Upper lobe of right lung (tissue), 1 donor: ENCODE data around the gene PLEKHA7. TPM values are rescaled to one million over a fixed set of nuclear protein-coding genes. Genes with fewer than 3 reads are reported as not detected.

Experiments
- ATAC-seq: fragments of 200-7000 bp; cut with Tn5 transposase; one replicate; pipeline ENCODE4 v1.9.1; 2020; ENCODE audit warnings: mild to moderate bottlenecking, moderate library complexity
- DNase-seq: peaks from one replicate; pipeline ENCODE4 v3.0.0-alpha.2; 2020
- H3K27ac ChIP-seq: fragments of 200-600 bp; one replicate; pipeline ENCODE4 v1.8.0; 2022
- H3K27me3 ChIP-seq: fragments of 200-600 bp; one replicate; pipeline ENCODE4 v1.8.0; 2022; ENCODE audit warnings: mild to moderate bottlenecking
- H3K36me3 ChIP-seq: fragments of 200-600 bp; one replicate; pipeline ENCODE4 v1.8.0; 2022
- H3K4me1 ChIP-seq: fragments of 200-600 bp; one replicate; pipeline ENCODE4 v1.8.0; 2022
- H3K4me3 ChIP-seq: fragments of 200-600 bp; one replicate; pipeline ENCODE4 v1.8.0; 2022; ENCODE audit warnings: mild to moderate bottlenecking
- H3K9me3 ChIP-seq: fragments of 200-600 bp; one replicate; pipeline ENCODE4 v1.8.0; 2022
- intact Hi-C: fragments of 100-400 bp; cut with DNase I; formaldehyde crosslinking; loops from one replicate; pipeline ENCODE4 v1.11.0; 2022
- total RNA-seq: library from RNA; stranded (reverse); fragmentation: NEBNext Ultra II Directional; extraction: Animal tissue kit (Norgen Biotek cat#: 25700); gene quantifications from one replicate; pipeline ENCODE4 v1.2.1, GENCODE V29; 2021
- TF ChIP-seq, protein P1 (sequence below): fragments of 200-600 bp; IDR thresholded peaks from one replicate; pipeline ENCODE4 v1.8.0; 2022; ENCODE audit warnings: antibody characterized with exemption
- donor health status: DM: no; HTN: yes; CAD: no; lungs with severe emphysema.

PLEKHA7 gene
- total RNA-seq, 1 donor from 2014 or later = 43.6 TPM

GRCh38 chr11:16833026-16833425 lies 181.2 kb downstream of the PLEKHA7 start:
- ATAC-seq (no peak), DNase-seq (no peak)
- Histone ChIP-seq H3K9me3 (no peaks in the 10 kb centered on the region), H3K36me3 (no peaks in the 10 kb centered on the region), H3K27ac (no peak overlapping the region), H3K27me3 (no peaks in the 10 kb centered on the region), H3K4me3 (no peak overlapping the region), H3K4me1 (no peaks in the 10 kb centered on the region)
- intact Hi-C loops = no loop called here
- TF ChIP-seq, protein P1, sequence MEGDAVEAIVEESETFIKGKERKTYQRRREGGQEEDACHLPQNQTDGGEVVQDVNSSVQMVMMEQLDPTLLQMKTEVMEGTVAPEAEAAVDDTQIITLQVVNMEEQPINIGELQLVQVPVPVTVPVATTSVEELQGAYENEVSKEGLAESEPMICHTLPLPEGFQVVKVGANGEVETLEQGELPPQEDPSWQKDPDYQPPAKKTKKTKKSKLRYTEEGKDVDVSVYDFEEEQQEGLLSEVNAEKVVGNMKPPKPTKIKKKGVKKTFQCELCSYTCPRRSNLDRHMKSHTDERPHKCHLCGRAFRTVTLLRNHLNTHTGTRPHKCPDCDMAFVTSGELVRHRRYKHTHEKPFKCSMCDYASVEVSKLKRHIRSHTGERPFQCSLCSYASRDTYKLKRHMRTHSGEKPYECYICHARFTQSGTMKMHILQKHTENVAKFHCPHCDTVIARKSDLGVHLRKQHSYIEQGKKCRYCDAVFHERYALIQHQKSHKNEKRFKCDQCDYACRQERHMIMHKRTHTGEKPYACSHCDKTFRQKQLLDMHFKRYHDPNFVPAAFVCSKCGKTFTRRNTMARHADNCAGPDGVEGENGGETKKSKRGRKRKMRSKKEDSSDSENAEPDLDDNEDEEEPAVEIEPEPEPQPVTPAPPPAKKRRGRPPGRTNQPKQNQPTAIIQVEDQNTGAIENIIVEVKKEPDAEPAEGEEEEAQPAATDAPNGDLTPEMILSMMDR = no peak

DNA sequence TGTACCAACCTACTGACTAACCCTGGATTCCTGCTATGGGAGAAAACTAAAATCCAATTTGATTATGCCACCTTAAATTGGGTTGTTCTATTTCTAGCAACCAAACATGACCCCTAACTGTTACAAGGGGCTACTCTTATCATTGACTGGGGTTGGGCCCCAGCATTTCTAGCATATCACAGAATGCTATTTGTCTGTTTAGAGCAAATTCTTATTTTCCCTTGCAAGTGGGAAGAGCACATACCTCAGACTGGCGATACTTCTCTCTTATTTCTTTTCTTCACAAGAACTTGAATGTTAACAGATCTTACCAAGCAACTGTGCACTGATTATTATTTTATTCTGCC lies 182.0 kb downstream of the PLEKHA7 start:
- H3K36me3 ChIP-seq = no peaks in the 10 kb centered on the region
- ATAC-seq = no peak

GRCh38 chr11:16831316-16832192 lies 182.7 kb downstream of the PLEKHA7 start:
- H3K4me1 ChIP-seq = no peaks in the 10 kb centered on the region
- no peaks in the 10 kb centered on the region for H3K27me3 ChIP-seq
- ATAC-seq = peak; percentile 34
- no peak for DNase-seq
- no peaks in the 10 kb centered on the region for H3K36me3 ChIP-seq
- TF ChIP-seq, protein P1 = no peak
- intact Hi-C loops = no loop called here
- no peak overlapping the region for H3K4me3 ChIP-seq
- H3K9me3 ChIP-seq = no peaks in the 10 kb centered on the region
- H3K27ac ChIP-seq = no peak overlapping the region

More for the DNA sequence above, 182.0 kb downstream of the PLEKHA7 start:
- no peak overlapping the region for H3K27ac ChIP-seq
- intact Hi-C loops = no loop called here
- no peak for DNase-seq
- H3K27me3 ChIP-seq = no peaks in the 10 kb centered on the region
- H3K4me3 ChIP-seq = no peak overlapping the region
- no peaks in the 10 kb centered on the region for H3K9me3 ChIP-seq
- TF ChIP-seq, protein P1 = no peak
- no peaks in the 10 kb centered on the region for H3K4me1 ChIP-seq

DNA sequence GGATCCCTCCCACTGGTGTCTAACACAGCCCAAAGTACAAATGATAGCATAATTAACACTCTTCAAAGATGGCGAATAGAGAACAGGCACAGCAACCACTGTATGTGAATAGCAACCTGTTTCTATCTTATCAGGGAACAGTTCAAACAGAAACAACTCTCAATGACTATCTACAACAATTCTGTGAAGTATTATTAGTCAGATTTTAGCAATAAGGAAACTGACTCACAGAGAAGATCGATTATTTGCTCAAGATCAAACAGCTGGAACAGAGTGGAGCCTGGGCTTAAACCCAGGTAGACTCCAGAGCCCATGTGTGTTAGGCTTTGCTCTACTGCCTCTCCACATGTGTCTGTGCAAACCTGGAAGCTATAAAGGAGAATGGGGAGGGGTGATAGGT lies 187.1 kb downstream of the PLEKHA7 start:
- peaks cover 12% of the 10 kb centered on the region for H3K36me3 ChIP-seq
- no peak overlapping the region for H3K27ac ChIP-seq
- DNase-seq (no peak), ATAC-seq (no peak)
- TF ChIP-seq, protein P1 = no peak
- intact Hi-C loops = no loop called here
- no peaks in the 10 kb centered on the region for H3K27me3 ChIP-seq
- H3K9me3 ChIP-seq = no peaks in the 10 kb centered on the region
- no peak overlapping the region for H3K4me3 ChIP-seq
- no peaks in the 10 kb centered on the region for H3K4me1 ChIP-seq

DNA sequence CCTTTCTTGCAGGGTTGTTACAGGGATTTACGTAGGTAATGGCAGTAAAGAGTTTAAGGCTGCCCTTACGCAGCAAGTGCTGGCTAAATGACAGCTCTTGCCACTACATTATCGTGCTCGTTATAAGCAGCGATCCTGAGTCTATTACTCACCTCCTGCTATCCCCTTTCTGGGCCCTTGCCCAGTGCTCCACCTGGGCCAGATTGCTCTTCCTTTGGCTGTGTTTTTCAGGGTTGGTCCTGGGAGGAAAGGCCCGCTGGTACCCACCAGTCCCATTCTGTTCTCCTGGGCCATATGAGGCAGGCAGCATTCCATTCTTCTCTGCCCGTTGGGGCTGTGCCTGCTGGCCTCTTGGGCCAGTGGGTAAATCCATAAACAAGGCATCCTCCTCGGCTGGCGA lies 188.2 kb downstream of the PLEKHA7 start:
- DNase-seq (no peak), ATAC-seq (no peak)
- Histone ChIP-seq H3K27me3 (no peaks in the 10 kb centered on the region), H3K9me3 (no peaks in the 10 kb centered on the region), H3K4me3 (no peak overlapping the region), H3K27ac (no peak overlapping the region), H3K4me1 (no peaks in the 10 kb centered on the region), H3K36me3 (peaks cover 12% of the 10 kb centered on the region)
- intact Hi-C loops = no loop called here
- TF ChIP-seq, protein P1 = no peak
